GM19043 (cell line): Measurements from ENCODE around the gene UBE2E2.
"Not testable (repeated sequence)": the region's sequence is repeated elsewhere in the genome, so short reads cannot be mapped to it uniquely, and the experiment has no call there.

Experiments
- ATAC-seq: cut with Tn5 transposase; IDR thresholded peaks from one replicate; pipeline ENCODE4 v1.9.1; 2021; ENCODE audit warnings: low read depth; ENCODE audit not compliant: unreplicated experiment

Gene UBE2E2

DNA sequence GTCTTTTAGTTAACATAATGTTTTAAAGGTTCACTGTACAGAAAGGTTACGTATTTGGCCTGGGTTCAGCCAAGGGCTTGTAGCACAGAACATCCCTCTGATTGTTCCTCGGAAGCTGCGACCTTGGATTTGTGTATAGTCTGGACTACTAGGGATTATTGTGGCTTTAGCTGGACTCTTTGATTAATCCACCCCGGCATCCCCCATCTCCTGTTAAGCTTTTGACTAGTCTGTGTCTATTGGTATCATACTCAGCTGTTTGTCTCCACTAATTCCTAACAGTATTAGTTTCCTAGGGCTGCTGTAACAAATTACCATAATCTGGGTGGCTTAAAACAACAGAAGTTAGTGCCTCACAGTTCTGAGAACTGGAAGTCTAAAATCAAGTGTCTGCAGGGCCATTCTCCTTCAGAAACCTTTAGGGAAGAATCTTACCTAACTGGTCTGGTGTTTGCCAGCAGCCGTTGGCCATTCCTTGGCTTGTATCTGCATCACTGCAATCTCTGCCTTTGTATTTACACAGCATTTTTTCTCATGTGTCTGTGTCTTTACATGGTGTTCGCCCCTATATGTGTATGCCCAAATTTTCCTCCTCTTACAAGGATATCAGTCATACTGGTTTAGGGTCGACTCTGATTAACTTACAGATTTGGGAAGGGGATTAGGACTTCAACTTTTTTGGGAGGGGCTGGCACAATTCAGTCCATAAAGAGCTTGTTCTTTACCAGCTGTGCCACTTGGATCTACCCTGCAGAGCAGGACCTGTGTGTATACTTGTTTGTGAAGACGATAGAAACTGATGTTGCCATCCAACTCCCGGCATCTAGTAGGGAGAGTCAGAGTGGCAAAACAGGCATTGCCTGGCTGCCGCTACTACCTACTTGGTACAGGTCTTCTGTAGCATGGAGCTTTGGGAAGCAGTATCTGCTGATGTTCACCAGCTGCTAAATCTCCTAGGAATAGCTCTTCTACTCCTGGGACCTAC is 117.8 kb downstream of the UBE2E2 start:
- ATAC-seq = no peak

DNA sequence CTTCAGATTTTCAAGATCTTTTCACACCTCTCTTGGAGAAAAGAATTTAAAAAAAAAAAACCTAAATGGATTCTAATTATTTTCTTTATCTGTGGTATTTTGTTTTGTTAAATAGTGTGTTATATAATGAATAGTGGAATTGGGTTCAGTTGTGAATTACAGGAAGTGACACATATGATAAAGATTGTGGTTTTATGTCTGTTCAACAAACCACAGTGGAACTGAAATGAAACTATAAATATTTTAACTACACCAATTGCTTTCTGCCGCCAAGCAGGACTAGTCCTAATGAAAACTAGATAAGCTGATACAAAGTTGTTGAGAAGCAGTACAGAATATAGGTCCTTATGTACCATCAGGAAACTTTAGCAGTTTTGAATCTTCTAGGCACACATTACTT is 121.6 kb downstream of the UBE2E2 start:
- peak; percentile 64 for ATAC-seq

DNA sequence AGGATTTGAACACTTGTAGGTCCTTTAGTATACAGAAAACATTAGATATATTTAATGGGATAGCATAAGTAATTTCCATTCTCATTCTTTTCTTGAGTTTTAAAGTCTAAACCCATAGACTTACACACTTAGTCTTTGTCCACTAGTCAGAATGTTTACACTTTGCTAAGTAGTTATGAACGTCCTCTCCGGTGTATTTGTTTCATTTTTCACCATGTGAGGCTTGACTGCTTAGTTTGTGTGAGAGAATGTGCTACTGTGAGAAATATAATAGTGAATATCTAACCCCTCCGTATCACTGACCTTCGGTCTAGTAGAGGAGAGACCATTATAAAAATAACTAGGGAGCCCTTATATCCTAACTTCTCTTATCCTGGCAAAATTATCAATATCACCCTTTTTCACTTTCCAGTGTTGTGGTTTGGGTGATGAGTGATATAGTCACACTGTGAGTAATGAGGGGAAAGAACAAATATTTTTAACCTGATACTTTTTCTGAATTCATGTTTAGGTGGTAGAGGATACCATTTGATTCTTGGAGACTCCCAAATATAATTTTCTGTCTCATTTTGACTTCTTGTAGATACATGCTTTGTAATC is 122.4 kb downstream of the UBE2E2 start:
- no peak for ATAC-seq

DNA sequence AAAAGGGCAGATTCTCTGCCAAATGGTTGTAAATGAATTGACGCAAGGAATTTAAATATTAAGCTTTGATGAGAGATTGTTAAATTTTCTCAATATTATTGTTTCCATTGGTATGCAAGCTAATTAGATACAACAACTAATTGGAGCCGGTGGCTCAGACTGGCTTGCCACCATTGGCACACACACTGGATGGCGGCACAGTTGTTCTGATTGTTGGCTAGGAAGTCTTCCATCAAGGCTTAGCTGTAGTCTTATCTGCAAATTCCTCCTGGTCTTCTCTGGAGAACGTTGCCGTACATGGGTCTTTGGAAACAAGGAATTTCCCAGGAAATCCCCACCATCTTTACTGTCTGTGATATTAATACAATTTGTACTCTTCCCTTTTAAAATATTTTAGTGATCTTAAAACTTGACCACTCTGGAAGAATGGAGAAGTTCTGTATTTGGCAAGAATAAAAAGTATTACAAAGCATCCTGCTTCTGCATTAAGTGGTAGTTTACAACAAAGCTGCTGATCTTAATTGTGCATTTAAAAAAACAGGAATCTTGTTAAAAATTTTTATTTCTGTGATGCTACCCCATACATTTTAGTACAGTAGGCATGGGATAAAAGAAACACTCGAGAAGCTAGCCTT is 126.5 kb downstream of the UBE2E2 start:
- no peak for ATAC-seq

DNA sequence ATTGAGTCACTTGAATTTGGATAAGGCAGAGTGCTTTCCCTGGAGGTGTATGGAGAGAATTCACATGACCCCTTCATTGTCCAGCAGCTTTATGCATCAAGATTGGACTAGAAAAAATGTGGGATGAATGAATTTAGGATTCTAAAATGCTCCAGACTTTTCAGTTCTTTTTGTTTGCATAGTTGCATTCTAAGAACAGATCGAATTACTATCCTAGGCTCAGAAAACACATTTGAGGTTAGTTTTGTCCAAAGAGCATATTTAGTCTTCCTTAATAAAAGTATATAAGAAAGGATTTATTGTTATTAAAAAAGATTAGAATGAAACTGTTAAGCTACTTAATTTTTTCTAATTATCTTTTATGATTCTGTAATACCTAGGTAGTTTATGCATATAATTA is 127.4 kb downstream of the UBE2E2 start:
- ATAC-seq = no peak

DNA sequence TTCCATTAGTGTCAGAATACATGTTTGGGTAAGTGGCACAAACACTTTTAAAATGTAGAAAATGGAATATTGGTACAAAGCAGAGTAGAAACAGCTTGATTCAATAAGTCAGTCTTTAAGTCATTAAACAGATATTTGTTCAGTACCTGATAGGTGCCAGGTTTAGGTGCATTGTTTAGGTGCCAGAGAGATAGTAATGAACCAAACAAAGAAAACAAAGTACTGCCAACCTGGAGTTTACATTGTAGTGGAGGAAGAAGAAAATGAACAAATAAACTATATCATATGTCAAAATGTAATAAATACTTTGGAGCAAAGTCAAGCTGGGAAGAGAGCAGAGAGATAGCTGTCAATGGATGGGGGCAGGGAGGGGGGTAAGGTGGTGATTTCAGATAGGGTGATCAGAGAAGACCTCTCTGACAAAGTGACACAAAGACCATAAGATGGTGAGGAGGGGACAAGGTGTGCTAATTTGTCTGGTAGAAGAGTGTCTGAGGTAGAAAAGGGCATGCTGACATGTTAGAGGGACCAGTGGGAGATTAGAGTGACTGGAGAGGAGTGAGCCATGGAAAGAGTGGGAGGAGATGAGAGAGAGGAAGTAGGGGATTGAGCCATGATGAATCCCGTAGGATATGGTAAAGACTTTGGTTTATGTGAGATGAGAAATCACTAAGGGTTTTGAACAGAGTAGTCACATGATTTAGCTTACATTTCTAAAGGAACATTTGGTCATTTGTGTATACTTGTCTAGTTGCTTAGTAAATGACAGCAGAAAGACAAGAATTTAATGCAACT is 128.2 kb downstream of the UBE2E2 start:
- no peak for ATAC-seq

DNA sequence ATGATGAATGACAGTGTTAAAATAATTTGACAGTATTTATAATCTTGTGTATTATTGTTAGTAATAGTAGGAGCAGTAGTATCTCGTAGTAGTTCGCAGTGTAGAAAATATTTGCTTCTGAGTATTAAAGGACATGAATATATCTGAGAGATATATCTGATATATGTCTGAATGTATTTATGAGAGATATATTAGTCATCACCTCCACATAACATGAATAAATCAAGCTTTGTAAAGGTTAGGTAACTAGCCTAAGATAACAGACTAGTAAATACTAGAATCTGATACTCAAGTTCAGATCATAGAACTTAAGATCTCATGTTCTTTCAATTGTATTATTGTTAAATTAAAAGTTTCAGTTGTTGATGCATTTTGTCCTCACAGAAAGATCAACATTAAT is 130.5 kb downstream of the UBE2E2 start:
- no peak for ATAC-seq

DNA sequence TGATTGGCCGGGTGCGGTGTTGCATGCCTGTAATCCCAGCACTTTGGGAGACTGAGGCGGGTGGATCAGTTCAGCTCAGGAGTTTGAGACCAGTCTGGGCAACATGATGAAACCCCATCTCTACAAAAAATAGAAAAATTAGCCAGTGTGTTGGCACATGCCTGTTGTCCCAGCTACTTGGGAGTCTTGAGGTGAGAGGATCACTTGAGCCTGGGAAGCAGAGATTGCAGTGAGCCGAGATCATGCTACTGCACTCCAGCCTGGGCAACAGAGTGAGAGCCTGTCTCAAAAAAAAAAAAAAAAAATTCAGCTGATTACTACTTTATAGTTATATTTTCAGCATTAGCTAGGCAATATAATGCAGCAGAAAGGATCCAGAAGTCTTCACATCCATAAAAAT is 133.7 kb downstream of the UBE2E2 start:
- ATAC-seq = not testable (repeated sequence)

DNA sequence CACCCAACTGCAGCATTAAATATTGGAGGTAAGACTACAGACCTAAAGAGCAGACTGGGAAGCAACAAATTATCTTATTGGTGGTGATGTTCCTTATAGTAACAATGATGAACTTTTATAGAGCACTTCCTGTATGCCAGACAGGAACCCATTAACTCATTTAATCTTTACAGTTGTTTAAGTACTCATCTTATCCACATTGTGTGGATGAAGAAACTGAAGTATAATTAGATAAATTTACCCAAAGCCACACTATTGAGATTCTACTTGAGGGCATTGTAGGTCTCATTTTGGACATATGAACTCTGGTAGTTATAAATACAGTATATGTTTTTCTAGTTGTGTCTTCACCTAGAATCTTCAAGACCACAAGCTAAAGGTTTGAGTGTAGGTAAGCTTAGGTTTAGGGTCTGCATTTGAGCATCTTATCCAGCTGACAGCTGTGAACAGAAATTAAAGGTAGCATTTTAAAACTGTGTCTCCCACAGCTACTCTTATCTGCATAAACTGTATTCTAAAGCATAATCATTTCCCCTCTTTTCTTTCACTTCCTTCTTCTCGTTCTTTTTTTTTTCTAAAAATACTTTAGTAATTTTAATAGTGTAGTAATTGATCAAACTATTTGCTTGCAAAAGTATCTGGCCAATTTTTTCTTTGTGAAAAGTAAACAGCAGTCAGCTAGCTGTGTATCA is 138.2 kb downstream of the UBE2E2 start:
- peak; percentile 73 for ATAC-seq

DNA sequence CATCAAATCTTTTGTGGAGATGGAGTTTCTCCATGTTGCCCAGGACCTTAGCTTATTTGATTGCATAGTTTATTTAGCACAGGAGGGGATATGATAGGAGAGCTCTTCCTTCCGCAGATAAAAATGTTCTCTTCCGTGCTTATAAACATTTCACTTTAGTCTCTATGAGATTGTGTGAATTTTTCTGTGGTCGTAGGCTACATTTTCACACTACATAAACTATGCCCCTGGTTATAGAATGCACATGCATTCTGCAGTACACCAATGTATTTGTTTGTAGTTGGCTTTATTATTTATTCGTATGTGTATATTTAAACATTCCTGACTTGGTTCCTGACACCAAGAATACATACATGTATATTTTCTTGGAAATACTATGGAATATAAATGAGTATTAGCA is 139.2 kb downstream of the UBE2E2 start:
- ATAC-seq = no peak

DNA sequence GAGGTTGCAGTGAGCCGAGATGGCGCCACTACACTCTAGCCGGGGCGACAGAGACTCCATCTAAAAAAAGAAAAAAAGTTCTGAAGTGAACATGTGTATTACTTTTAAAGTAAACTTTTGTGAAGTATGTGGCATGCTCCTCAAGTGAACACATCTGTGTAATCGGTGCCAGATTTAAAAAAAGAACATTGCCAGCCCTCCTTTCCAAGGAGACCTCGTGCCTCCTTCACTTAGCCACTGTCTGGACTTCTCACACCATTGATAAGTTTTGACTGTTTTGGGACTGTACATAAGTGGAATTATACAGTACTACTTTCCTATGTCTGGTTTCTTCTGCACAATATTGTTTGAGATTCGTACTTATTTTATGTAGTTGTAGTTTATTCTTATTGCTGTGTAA is 140.4 kb downstream of the UBE2E2 start:
- ATAC-seq = no peak

DNA sequence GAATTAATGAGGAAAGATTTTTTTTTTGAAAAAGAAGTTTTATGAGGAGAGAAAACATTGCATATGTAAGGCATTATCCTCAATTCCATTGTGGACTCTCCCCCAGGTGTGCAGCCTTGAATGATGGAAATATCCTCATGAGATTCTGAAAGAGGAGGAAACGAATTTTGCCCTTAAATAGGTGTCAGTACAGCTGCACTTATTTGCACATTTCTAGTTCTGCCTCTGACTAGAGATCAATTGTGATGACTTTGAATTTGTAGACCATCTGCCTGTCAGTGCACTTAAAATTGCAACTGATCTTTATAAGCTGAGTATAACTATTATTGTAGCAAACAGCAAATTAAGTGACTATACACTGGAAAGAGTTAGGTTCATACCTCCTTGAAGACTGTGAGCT is 141.8 kb downstream of the UBE2E2 start:
- ATAC-seq = no peak

DNA sequence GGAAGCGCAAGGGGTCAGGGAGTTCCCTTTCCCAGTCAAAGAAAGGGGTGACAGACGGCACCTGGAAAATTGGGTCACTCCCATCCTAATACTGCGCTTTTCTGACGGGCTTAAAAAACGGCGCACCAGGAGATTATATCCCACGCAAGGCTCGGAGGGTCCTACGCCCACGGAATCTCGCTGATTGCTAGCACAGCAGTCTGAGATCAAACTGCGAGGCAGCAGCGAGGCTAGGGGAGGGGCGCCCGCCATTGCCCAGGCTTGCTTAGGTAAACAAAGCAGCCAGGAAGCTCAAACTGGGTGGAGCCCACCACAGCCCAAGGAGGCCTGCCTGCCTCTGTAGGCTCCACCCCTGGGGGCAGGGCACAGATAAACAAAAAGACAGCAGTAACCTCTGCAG is 146.3 kb downstream of the UBE2E2 start:
- ATAC-seq = not testable (repeated sequence)

DNA sequence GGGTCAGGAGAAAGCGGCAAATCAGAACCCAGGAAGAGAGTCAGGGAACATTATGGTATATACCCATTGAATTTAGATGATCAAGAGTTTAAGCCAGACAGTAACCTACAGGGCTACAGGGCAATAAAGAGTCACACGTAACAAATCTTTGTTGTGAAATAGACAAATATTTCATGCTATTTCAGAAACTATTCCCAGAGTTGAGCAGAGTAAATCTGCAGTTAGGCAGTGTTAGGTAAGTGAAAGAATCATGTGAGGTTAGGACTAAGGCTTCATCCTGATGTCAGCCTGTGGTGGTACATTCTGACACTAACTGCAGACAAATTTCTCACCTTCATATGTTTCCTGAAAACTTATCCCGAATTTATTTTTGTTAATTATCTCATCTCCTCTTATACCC is 153.0 kb downstream of the UBE2E2 start:
- ATAC-seq = no peak

DNA sequence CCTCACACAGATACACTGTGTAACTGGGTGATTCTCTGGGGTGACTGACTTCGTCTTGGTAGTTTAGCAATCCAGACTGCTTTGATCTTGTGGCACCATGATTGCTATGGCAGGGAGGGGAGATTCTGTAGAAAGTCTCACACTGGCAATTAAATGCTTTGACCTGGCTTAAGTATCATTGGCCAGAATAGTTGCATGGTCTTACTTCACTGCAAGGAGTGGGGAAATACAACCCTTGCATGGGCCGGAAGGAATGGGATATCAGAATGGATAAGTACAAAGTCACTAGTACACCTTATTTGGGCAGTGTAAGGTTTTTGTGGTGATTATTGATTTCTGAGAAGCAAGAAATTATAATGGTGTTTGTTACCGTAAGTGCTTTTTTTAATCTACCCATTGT is 153.8 kb downstream of the UBE2E2 start:
- no peak for ATAC-seq

DNA sequence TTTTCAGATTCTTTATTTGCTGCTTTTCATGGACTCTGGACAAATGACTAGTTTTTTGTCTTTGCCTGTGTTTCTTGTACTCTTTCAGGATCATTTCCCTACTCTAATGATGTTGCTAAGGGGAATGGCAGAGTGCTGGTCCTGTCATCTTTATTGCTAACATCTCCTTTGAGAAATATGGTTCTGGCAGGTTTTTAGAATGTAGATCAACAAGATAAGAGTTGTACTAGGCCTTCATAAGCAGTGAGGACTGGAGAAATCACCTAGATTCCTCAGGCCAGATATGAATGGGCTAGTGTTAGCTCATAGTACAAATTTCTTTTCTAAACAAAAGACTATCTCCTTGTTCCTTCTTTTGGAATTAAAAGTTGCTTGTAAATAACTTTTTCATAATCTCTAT is 156.0 kb downstream of the UBE2E2 start:
- ATAC-seq = no peak

DNA sequence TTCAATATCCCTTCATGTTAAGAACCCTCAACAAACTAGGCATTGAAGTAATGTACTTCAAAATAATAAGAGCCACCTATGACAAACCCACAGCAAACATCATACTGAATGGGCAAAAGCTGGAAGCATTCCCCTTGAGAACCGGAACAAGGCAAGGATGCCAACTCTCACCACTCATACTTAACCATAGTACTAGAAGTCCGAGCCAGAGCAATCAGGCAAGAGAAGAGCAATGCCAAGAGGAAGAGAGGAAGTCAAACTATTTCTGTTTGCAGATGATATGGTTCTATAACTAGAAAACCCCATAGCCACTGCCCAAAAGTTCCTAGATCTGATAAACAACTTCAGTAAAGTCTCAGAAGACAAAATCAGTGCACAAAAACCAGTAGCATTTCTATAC is 161.9 kb downstream of the UBE2E2 start:
- ATAC-seq = no peak

DNA sequence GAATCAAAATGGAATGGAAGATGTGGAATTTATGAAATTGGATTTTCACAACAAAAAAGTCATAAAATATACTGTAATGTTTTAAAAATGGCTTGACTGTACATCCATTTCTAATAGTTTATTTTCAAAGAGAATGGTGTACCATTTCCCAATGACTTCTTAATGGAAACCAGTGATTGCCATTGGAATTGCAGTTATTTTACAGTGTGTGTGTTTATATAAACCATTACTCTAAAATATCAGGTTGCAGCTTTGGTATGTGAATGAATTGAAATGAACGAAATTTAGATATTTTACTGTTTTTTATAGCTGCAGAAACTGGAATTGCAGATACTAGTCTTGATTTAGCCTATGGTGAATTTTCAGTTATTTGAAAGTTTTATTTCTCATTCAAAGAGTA is 165.6 kb downstream of the UBE2E2 start:
- ATAC-seq = no peak

DNA sequence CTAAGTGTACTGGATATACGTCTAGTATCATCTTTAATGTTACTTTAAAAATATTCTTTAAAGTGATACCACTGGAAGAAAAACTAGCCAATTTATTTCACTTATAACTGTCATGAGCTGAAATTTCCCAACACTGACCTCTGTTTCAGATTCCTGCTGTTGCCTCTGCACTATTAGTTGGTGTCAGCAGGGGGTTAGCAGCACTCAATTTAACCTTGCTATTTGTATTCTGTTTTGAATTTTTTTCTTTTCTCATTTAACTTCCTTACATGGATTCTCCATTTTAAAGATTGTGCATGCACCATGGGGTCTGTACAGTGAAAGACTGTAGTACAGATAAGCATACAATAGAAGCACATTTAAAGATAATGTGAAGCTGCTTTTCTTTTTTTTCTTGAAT is 169.2 kb downstream of the UBE2E2 start:
- ATAC-seq = no peak

DNA sequence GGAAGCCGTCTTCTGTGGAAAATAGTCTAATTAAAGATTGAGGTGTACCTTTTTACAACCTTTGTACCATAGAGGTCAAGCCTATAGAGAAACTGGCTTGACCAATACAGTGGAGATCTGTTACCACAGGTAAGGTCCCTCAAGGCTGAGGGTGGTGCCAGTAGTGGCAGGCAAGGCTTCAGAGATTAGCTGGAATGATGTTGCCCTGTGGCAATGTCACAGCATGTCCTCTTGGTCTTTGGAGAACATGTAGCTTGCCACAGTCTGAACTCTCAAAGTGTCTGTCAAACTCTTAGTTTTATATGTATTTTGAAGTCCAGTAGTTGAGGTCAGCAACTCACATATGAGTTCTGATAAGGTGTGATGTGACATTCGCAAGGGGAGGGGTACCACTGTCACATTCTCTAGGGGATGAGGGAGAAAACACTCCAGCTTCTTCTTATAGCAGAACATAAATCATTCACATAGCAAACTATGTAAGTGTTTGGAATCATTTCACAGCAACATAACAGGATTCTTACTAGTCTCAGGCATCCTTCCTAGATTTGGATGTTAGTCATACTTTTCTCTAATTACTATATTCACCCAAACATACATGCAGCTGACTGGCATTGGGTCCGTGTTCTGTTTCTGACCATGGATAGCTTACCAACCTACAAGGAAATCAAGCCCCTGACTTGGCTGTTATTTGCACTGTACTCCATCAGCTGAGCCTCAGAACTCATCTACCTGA is 173.6 kb downstream of the UBE2E2 start:
- no peak for ATAC-seq
